Measurements from ENCODE around the gene KIZ.

Gene KIZ

DNA sequence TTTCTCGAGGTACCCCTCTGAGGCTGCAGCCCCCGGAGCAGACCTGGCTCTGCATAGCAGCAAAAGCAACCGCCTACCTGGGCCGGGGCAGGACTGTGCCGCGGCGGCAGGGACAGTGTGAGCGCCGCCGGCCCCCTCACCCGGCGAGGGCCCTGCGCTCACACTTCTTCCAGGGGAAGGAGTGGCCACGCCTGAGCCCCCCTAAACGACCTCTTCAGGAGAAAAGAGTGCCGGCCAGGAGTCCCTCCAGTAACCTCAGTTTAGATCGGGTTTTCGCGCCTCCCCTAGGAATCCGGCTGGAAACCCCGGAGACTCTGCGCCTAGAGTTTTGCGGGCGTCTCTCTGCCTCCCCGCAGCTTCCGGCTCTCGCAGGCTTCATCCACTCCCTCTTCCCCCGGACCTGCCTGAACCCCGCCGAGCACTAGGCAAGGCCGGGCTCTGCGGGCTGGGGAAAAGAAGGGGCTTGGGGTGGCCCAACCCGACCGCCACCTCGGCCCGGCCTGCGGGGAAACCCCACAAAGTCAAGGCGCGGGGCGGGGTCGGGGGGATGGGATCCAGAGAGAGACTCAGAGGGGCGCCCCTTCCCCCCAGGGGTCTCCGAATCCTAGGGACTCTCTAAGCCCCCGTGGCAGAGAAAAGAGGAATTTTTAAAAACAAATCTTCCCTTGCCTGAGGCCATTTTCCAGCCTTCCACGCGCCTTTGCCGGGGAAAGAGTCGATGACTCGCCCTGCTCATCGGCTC lies 20.3 kb upstream of the KIZ start:
- peak; percentile 67 for DNase-seq

DNA sequence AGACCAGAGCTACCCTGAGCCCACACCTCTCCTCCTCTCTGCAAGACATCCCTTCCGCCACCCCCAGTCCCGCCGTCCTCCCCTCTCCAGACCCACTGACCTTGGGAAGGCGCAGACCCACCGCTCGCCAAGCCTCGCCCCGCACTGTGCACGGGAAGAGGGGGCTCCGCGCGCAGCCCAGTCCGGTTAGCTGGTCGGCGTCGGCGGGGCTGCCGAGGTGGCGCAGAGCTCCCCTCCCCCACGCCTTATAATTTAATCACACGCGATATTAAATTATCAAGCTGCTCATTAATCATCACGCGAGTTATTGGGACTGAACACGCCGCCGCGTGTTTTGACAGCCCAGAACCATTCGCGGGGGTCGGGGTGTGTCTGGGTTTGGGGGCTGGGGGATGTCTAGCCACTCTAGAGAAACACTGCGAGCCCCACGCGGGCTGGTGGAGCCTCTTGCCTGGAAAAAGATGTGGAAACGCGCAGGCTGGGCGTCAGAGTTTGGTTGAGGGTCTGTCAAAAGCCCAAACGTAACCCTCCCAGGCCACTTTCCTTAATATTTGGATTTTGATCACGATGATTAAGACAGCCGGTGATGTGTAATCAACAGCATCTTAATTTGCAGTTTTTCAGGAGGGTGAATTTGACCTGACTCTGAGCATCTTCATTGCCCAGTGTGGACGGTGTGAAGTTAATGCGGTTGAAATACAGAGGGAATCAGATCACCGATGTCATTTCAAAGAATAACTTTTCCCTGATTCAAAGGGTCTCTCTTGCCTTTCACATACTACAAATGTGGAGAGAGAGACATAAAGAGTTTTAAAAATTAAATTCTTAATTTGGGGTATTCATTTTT lies 19.5 kb upstream of the KIZ start, which contains the start of gene LINC00237:
TSS of gene LINC00237 (minus strand) at position 188 of the 847 bp plus-strand sequence.
- peak; percentile 44 for DNase-seq

DNA sequence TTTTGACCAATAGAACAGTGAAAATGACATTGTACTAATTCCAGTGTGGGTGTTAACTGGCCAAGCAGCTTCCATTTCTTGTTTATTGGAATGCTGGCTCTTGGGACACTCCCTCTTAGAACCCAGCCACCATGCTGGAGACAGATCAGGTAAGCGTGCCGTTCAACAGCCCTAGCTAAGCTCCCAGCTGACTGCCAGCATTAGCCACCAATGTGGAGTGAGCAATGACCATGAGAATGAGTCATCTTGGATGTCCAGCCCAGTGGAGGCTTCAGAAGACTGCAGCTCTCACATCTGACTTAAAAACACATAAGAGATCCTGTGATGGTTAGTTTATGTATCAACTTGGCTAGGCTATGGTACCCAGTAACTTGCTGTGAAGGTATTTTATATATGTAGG lies 16.7 kb upstream of the KIZ start:
- DNase-seq = no peak

DNA sequence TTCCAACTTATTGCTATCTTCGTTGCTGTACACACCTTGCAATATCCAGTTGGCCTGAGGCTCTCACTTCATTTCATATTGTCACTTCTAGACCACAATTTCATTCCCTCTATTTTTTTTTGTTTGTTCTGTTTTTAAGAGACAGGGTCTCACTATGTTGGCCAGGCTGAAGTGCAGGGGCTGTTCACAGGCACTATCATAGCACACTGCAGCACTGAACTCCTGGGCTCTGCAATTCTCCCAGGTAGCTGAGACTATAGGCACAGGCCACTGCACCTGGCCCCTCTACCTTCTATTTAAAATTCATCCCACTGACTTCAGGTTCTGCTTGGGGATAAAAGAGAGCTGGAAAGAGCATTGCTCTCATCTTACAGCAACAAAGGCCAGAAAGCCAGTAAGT lies 15.1 kb upstream of the KIZ start:
- no peak for DNase-seq

DNA sequence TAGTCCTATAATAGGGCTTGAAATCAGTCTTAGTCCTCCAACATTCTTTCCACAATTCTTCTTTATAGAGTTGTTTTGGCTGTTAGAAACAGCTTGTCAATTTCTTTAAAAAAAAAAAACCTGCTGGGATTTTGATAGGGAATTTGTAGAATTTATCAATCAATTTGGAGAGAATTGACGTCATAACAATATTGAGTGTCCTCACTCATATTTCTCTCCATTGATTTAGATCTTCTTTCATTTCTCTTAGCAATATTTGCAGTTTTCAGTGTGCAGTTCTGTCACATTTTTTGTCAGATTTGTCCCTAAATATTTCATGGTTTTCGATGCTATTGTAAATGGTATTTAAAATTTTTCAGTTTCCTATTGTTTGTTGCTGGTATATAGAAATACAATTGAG lies 14.5 kb upstream of the KIZ start:
- DNase-seq = no peak

DNA sequence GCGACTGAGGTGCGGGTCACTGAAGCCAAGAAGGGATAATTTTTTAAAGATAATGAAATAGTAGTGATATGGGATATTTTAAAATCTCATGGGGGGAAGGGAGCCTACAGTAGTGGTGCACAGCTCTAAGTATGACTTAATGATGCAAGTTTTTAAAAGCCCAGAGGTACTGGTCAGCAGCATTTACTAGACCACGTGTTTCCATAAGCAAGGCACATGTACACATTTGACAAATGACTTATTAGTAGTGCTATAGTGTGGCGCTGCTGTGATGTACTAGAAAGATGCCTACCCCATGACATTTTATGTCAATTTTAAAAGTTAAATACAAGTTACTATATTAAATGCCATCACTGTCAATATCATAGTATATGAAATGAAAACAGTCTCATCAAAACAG lies 12.2 kb upstream of the KIZ start:
- no peak for DNase-seq

DNA sequence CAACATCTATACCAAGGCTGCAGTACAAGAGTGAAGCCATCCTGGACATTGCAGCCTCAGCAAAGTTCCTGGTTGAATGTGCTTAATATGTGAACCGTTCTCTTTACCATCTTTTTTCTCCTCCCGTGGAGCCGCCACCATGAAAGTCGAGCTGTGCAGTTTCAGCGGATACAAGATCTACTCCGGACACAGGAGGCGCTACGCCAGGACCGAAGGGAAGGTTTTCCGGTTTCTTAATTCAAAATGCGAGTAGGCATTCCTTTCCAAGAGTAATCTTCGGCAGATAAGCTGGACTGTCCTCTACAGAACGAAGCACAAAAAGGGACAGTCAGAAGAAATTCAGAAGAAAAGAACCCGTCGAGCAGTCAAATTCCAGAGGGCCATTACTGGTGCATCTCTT lies 11.3 kb upstream of the KIZ start:
- DNase-seq = no peak

DNA sequence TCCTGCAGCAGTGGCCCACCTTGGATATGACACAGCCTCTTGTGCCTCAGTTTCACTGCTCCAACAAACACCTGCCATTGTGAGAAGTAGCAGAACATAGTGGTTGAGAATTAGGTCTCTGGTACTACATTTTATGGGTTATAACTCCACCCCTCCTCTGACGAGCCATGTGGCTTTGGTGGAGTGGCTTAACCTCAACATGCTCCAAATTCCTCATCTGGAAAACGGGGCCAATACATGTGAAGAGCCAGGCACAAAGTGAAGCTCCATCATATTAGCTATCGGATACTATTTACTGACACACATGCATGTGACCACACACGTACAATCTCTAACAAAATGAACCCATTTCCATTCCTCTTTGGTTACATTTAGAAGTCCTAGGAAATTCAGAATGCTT lies 8.4 kb upstream of the KIZ start:
- no peak for DNase-seq

DNA sequence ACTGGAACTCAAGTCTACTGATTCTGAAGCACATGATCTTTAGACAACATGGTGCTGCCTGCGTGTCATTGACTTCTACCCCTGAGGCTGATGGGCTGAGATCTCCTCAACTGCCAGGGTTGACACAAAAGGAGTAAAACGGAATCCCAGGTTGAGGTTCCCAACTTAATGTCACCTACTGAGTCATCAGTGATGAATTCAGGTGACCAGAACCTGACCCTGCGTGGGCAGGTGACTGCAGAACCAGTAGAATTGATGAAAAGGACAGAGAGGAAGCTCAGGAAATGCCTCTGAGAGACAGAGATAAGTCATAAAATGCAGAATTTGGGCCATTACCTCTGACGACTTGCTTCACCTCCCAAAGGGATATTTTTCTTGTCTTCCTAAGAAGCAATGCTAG lies 7.7 kb upstream of the KIZ start:
- DNase-seq = no peak

DNA sequence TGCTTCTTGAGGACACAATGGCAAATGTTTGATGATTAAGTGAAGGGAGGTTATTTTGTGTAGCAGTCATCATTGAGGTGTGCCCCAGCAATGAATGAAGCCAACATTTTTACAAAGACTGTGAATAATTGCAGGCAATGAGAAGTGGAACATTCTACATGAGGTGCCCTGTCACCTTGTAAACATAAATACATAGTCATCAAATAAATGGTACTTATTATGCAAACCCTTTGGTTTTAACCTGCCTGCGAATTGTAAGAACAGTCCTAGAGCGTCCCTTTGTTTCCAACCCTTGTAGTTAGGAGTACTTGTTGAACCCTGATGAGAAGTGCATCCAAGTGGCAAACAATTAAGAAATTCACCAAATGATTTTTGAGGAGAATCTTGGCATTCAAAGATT lies 7.1 kb upstream of the KIZ start:
- DNase-seq = no peak

DNA sequence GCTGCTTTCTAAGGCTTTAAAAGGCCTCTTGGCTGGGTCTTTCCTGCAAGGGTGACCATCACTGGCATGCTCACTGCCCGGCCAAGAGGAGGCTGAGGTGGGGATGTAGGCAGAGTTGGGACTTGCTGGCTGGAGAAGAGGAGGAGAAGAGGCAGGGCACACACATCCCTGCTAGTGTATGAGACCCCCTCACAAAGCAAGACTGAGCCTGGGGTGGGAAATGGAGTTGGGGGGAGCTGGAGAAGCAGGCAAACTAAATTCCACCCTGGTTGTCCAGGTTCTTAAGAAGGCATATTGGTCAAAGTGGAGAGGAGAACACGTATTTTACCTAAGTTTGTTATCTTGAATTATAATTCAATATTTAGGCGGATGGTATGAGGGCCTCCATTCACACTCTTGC lies 1.7 kb upstream of the KIZ start:
- DNase-seq = no peak

DNA sequence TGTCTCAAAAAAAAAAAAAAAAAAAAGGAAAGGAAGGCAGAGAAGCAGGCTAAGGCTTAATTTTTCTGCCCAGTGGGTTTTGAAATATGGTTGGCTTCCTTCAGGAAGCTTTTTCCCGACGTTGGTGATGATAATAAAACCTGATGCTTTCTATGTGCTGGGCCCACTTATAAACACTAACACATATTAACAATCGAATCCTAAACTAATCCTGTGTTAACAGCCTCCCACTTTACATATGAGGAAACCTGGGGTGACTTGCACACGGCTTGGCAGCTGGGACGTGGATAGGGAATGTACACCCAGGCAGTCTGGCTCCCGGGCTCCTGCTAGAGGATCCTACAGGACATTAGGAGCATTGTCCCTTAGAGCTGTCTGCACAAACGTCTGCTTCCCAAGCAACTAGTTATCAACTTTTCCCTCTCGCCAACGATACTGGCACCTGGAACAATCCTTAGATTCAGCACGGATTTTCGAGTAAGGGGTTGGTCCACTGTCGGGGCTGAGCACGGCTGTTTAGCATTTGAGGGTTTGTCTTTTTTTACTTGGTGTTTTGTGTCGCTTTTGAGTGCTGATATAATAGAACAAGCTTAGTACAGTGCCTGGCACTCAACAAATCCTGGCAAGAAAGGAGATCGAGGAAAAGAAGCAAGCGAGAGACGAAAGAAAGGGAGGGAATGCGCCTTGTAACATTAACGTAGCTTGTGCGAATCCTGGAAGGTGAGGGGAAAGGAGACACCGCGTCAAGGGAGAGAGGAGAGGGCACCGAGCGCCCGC lies 622 bp upstream of the KIZ start:
- peak; percentile 86 for DNase-seq

DNA sequence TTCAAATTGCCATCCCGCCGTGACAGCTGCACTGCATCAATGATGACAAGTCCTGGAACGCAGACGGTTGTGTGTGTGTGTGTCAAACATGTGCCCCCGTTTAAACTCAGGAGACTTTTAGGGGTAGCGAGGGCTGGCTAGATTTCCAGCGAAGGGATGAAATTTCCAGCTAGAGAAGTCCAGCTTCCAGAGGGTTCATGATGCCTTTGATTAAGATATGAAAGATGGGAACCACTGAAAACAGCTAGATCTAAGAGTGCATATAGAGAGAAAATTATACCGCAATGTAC lies 644 bp downstream of the KIZ start:
- no peak for DNase-seq

DNA sequence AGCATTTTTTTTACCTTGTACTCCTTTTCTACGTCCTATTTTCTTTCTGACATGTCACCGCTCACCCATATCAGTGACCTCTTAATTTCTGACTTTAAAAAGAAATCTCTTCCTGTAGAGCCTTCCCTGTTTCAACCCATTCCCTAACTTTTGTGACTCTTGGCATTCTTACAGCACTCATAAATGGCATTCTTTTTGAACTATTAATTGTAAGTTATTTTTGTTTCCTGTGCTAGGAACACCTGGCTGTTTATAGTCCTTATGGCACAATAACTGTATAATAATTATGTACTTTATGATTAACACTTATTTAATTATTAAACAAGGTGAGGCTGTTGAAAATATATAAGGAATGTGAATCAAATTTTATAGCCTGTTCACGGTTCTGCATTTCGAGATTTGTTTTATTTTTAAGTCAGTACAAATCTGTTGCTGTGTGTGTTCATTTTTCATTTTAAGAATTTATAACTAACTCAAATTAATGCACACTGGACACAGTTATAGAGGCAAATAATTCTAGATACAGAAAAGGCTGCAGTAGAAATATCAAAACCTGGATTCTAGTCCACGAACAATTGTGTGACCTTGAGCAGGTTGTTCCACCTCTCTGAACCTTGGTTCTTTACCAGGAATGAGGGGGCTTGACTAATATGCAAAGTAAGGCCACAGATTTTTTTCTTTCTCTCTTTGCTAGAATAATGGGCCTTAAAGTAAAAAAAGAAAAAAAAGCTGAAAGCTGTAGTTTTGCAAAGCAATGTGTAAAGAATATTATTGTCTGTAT lies 1.5 kb downstream of the KIZ start:
- no peak for DNase-seq

DNA sequence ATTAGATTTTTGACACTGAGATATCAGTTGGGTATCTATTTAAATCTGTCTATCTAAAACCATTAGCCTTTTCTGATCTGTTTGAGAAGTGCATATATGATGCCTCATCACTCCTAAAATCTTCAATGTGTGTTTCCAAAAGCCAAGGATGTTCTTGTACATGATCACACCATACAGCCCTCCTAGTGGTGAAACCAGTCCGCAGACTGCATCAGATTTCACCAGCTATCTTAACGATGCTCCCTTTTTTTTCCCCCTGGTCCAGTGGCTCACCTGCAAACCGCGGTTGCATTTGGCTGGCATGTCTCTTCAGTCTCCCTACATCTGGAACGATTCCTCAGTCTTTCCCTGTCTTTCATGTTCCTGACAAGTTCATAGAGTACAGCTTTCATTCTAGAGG lies 4.0 kb downstream of the KIZ start:
- no peak for DNase-seq

DNA sequence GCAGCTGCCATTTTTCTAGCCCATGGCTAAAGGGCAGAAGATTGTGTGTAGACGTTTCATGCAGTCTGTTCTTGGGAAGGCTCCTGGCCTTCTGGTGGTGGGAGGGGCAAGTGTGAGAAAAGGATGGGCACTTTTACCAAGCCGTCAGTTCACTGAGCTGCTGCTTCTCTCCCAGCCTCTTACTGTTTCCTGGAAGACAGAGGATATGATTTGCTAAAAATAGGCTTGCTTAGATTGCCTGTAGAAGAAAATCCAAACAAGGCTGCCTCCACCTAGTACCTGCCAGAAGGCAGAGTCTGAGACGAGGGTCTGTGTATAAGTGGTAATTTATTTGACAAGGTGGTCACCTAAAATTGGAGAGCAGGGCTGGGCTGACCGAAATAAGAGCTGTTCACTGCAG lies 7.5 kb downstream of the KIZ start:
- no peak for DNase-seq

DNA sequence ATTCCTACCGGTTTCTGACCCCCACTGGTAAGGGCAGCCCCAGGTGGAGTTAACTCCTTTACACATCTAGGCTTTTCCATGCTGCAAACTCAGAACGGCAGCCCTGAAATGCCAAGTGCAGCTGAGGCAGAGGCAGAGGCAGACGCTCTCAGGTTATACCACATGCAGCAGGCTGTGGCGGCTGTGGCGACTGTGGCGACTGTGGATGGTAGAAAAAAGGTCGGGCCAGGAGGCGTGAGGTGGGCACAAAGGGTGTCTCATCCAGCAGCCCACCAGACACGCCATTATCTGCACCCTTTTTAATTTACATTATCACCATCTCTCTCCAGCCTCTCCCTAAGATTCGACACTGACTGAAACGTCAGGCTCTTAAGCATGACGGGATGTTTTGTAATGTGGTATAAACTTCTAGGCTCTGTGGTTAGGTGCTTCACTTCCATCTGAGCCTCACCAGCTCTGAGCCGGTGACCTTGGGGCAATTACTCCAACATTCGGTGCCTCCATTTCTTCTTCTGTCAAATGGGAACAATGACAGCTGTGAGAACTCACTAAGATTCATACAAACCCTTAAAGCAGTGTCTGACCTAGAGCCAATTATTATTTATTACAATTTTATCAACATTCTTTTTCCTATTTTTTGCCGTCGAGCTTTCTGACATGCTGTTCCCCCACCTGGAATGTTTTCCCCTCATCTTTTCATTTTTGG lies 8.2 kb downstream of the KIZ start:
- no peak for DNase-seq

DNA sequence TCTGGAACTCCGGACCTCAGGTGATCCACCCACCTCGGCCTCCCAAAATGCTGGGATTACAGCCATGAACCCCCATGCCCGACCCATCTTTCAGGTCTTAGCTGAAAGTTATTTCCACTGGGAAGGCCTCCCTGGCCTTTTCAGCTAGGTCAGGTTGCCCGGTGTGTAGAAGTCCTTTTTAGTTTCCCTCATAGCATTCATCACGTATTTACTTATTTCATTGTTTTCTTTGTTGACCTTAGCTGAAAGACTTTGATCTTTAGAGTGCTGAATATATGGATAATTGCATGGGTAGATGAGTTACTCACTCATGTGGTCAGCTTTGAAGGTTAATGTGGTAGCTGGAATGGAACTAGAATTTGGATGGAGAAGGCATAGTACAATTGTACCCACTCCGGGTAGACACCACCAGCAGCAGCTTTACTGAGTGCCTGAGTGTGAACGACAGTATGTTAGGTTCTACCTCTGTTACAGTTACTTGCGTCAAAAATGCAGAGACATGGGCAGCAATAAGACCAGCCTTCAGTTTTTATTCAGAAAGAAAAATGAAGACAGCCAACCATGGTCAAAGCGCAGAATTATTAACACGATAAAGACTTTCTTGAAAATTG lies 9.1 kb downstream of the KIZ start:
- DNase-seq = no peak

DNA sequence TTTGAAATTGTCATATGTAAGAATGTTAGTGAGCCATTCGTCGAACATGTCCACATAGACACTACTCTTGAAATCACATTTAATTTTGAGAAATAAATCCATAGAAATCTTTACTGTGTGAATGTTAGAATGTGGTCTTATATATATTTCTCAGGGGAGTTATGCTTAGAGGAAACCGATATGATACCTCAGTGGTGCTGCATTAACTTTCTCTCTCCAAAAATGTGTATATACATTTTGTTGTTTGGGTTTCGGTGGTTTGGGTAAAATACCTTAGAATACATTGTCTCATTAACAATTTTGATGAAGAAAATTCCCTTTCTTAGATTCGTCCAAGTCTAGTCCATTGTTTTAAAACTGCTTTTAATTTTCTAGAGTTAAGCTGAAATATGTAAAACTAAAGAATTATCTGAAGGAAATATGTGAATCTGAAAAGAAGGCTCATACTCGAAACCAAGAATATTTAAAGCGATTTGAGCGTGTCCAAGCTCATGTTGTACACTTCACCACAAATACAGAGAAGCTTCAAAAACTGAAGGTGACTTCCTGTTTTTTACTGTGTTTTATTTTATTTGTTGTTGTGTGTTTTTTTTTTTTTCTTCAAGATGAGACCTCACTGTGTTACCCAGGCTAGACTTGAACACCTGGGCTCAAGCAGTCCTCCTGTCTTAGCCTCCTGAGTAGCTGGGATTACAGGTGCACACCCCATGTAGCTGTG lies 10.3 kb downstream of the KIZ start:
- DNase-seq = no peak

DNA sequence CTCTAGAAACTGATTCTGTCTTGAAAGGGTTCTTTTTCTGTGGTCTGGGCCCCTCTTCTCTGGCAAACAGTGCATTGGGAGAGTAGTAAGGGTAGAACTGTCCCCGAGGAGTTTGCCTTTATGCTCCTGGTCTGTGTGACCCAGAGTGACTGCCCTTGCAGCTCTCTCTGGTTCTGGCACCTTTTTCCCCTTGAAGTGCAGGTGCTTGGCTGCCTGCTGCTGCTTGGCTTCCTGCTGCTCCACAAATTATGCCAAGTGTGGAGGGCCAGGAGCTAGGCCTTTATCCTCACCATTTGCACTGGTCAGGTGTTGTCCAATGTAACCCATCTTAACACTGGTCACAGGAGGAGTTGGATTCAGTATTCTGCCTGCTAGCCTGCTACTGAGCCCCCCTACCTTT lies 11.2 kb downstream of the KIZ start:
- no peak for DNase-seq

DNA sequence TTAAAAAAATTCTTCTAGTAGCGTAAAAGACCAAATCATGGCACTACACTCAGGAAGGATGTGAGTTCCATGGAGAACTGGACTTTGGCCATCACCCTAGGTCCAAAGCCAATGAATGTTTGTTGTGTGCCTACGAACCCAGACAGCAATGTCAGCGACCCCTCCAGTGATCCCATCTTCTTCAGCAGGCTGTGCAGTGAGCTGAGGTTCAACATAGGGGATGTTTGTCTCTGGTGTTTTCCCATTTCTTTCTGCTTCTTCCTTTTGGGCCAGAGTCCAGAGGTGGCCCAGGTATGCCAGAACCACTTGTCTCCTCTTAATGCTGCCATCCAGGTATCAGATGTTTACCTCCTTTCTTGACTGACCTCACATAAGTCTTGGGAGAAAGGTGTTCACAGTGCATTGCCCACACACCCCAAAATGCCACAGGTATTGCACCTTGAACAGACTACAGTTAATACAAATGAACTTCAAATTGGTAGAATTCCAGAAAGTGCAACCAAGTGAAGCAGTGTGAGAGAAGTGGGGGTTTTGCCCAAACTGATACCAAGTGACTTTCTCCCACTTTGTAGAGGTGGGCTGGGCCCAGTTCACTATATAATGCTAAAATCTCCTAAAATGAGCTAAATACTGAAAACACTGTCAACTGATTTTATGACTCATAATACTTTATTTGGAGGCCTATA lies 14.1 kb downstream of the KIZ start:
- DNase-seq = no peak
